K562 (cell line): Measurements from ENCODE around the gene RNFT1.

Source experiments
- ZNF146 ChIP-seq: IDR thresholded peaks from one replicate; pipeline ENCODE4 v1.6.1; 2018; ENCODE audit warnings: missing compliant biosample characterization; ENCODE audit not compliant: unreplicated experiment
- TF ChIP-seq, protein P1 (sequence below), 3 experiments: IDR thresholded peaks in 2 of 3; conservative IDR thresholded peaks in 1 of 3; 2 replicates each; pipeline ENCODE4 v1.5.1; 2011 to 2012; ENCODE audit warnings: low read length in 3 of 3, mild to moderate bottlenecking in 3 of 3, control low read depth in 2 of 3, improper control_type of control experiment in 1 of 3, inconsistent platforms in 1 of 3, low read depth in 1 of 3, mixed read lengths in 1 of 3, moderate library complexity in 1 of 3; ENCODE audit not compliant: insufficient read depth in 2 of 3

DNA sequence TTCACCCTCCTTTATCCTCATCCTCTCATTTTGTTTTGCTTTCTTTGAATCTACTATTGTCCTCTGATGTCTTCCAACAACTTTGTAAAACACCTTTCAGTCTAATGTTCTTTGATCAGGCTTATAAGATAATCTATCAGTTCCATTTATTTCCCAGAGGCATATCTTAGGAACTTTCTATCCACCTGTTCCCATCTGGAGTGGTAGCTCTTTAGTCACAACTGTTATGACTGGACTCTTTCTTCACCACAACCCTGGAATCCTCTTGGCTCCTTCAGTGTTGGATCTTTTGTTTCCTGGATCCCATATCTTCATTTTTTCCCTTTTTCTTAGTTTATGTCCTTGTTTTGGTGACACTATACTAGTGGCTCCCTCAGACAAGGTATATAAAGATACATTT lies 48.1 kb downstream of the RNFT1 start:
- TF ChIP-seq, protein P1, sequence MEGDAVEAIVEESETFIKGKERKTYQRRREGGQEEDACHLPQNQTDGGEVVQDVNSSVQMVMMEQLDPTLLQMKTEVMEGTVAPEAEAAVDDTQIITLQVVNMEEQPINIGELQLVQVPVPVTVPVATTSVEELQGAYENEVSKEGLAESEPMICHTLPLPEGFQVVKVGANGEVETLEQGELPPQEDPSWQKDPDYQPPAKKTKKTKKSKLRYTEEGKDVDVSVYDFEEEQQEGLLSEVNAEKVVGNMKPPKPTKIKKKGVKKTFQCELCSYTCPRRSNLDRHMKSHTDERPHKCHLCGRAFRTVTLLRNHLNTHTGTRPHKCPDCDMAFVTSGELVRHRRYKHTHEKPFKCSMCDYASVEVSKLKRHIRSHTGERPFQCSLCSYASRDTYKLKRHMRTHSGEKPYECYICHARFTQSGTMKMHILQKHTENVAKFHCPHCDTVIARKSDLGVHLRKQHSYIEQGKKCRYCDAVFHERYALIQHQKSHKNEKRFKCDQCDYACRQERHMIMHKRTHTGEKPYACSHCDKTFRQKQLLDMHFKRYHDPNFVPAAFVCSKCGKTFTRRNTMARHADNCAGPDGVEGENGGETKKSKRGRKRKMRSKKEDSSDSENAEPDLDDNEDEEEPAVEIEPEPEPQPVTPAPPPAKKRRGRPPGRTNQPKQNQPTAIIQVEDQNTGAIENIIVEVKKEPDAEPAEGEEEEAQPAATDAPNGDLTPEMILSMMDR (IDR thresholded peaks at IDR 0.05 in 2 of 3, conservative IDR thresholded peaks at IDR 0.05 in 1 of 3; ENCODE audit: insufficient read depth in 2 of 3, low read depth in 1 of 3, low read length in 3 of 3) = no peak
- no peak for TF ChIP-seq ZNF146 (CRISPR knock-in tag)
